Neural crest cell (in vitro differentiated cells): ENCODE data around the gene TNFAIP2. TPM values are rescaled to one million over a fixed set of nuclear protein-coding genes. Genes with fewer than 3 reads are reported as not detected.

Experiments
- DNase-seq: peaks from one replicate; pipeline ENCODE4 v3.0.0; 2021; ENCODE audit warnings: low read depth, mixed read lengths, low spot score
- H3K27ac Mint-ChIP-seq: one replicate; pipeline ENCODE4 v1.8.0; 2021; ENCODE audit warnings: mild to moderate bottlenecking, mixed read lengths; ENCODE audit not compliant: unreplicated experiment
- H3K27me3 Mint-ChIP-seq: 2 replicates; pipeline ENCODE4 v1.8.0; 2021; ENCODE audit warnings: low read depth, mild to moderate bottlenecking, mixed read lengths
- H3K36me3 Mint-ChIP-seq: 2 replicates; pipeline ENCODE4 v1.8.0; 2021; ENCODE audit warnings: low read depth, mild to moderate bottlenecking, mixed read lengths
- H3K4me1 Mint-ChIP-seq: 2 replicates; pipeline ENCODE4 v1.8.0; 2021; ENCODE audit warnings: mixed read lengths
- H3K4me3 Mint-ChIP-seq: one replicate; pipeline ENCODE4 v1.8.0; 2021; ENCODE audit warnings: mild to moderate bottlenecking, mixed read lengths
- H3K9me3 Mint-ChIP-seq: 2 replicates; pipeline ENCODE4 v1.8.0; 2021; ENCODE audit warnings: mixed read lengths
- CTCF ChIP-seq: fragments of 200-600 bp; sonication (generic); conservative IDR thresholded peaks from 2 replicates; pipeline ENCODE4 v1.5.0; 2021; ENCODE audit warnings: antibody characterized with exemption, mild to moderate bottlenecking
- total RNA-seq: library from RNA; stranded (reverse); gene quantifications from 2 replicates; pipeline ENCODE4 v1.2.1, GENCODE V29; 2021

Gene TNFAIP2
- total RNA-seq, 1 donor from 2014 or later: 11.6 TPM

GRCh38 chr14:103142721-103143302 lies 19.6 kb downstream of the TNFAIP2 start:
- Mint-ChIP-seq H3K36me3 (no peaks in the 10 kb centered on the region), H3K4me1 (peaks cover 9% of the 10 kb centered on the region), H3K9me3 (no peaks in the 10 kb centered on the region), H3K27ac (no peak overlapping the region), H3K4me3 (no peak overlapping the region), H3K27me3 (peaks cover 37% of the 10 kb centered on the region)
- TF ChIP-seq CTCF: no peak
- DNase-seq: no peak

- Mint-ChIP-seq H3K4me1 (peaks cover 9% of the 10 kb centered on the region), H3K36me3 (no peaks in the 10 kb centered on the region), H3K4me3 (no peak overlapping the region), H3K27ac (no peak overlapping the region), H3K27me3 (peaks cover 37% of the 10 kb centered on the region), H3K9me3 (no peaks in the 10 kb centered on the region)
- no peak for TF ChIP-seq CTCF
- DNase-seq: no peak
These were observed 20.2 kb downstream of the TNFAIP2 start for GRCh38 chr14:103143506-103143905.

GRCh38 chr14:103144085-103144484 lies 20.8 kb downstream of the TNFAIP2 start:
- Mint-ChIP-seq H3K27ac (no peak overlapping the region), H3K4me3 (no peak overlapping the region), H3K4me1 (peaks cover 7% of the 10 kb centered on the region), H3K9me3 (no peaks in the 10 kb centered on the region), H3K36me3 (no peaks in the 10 kb centered on the region), H3K27me3 (peaks cover 35% of the 10 kb centered on the region)
- DNase-seq: no peak
- no peak for TF ChIP-seq CTCF

GRCh38 chr14:103146141-103146709 lies 23.0 kb downstream of the TNFAIP2 start:
- Mint-ChIP-seq H3K4me3 (no peak overlapping the region), H3K36me3 (no peaks in the 10 kb centered on the region), H3K4me1 (no peaks in the 10 kb centered on the region), H3K27ac (no peak overlapping the region), H3K9me3 (no peaks in the 10 kb centered on the region), H3K27me3 (peaks cover 18% of the 10 kb centered on the region)
- TF ChIP-seq CTCF: no peak
- DNase-seq: no peak

- TF ChIP-seq CTCF: no peak
- no peaks in the 10 kb centered on the region for H3K4me1 Mint-ChIP-seq
- H3K9me3 Mint-ChIP-seq: no peaks in the 10 kb centered on the region
- H3K27ac Mint-ChIP-seq: no peak overlapping the region
- no peak for DNase-seq
- no peaks in the 10 kb centered on the region for H3K36me3 Mint-ChIP-seq
- H3K4me3 Mint-ChIP-seq: no peak overlapping the region
- H3K27me3 Mint-ChIP-seq: no peaks in the 10 kb centered on the region
These were observed 26.3 kb downstream of the TNFAIP2 start for GRCh38 chr14:103149351-103150237.
